HEK293T (cell line): ENCODE results near the gene RPL22.

Experiments
- BHLHE40 ChIP-seq: fragments of 450-650 bp; IDR thresholded peaks from 2 replicates; pipeline ENCODE4 v1.6.1; 2016; ENCODE audit warnings: mild to moderate bottlenecking, moderate library complexity, borderline replicate concordance
- ELF4 ChIP-seq: fragments of 450-650 bp; IDR thresholded peaks from 2 replicates; pipeline ENCODE4 v1.6.1; 2017; ENCODE audit warnings: antibody characterized with exemption
- PKNOX1 ChIP-seq: fragments of 450-650 bp; IDR thresholded peaks from 2 replicates; pipeline ENCODE4 v1.6.1; 2016
- SP1 ChIP-seq: fragments of 450-650 bp; IDR thresholded peaks from 2 replicates; pipeline ENCODE4 v1.6.1; 2017

DNA sequence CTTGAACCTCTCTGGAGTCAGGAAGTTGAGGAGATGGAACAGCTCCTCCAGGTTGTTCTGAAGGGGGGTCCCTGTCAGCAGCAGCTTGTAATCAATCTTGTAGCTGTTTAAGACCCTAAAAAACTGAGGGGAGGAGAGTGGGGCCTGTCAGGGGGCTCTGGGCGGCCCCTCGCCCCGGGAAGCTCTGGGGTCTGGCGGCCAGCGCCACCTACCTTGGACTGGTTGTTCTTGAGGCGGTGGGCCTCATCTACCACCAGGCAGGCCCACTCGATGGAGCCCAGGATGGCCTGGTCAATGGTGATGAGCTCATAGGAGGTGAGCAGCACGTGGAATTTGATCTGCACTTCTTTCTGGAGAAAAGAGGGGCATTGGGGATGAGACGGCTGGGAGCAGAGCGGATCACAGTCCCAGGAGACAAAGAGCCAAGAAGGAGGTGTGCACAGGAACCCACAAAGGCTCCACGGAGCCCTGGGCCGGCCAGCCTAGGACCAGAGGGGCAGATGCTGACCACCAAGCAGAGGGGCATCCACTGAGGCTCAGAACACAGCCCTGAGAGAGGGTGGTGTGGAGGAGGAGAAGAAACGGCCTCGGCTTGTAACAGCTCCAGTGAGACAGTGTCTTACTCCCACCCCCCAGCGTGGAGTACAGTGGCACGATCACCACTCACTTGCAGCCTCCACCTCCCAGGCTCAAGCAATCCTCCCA lies 62.7 kb downstream of the RPL22 start:
- no peak for TF ChIP-seq BHLHE40
- no peak for TF ChIP-seq SP1
- TF ChIP-seq PKNOX1: no peak
- TF ChIP-seq ELF4: no peak
